ENCODE data around the gene PTPRR. TPM values are rescaled to one million over a fixed set of nuclear protein-coding genes. Genes with fewer than 3 reads are reported as not detected.

PTPRR gene
- total RNA-seq, 2 experiments from 2014 or later, result not detected

- intact Hi-C loops (cut with micrococcal nuclease; ENCODE audit: unreplicated experiment), result no loop called here
- DNase-seq (ENCODE audit: low spot score), result no peak
- CTCF ChIA-PET (ENCODE audit: unreplicated experiment), result no interaction called here
- H3K4me1 ChIP-seq (ENCODE audit: insufficient read depth, low read length, poor library complexity, severe bottlenecking), result no peaks in the 10 kb centered on the region
- no peak overlapping the region for H2AFZ ChIP-seq (ENCODE audit: low read length)
- no peaks in the 10 kb centered on the region for H3K9me3 ChIP-seq (ENCODE audit: low read length)
- H3K27ac ChIP-seq (ENCODE audit: low read depth, low read length, poor library complexity, severe bottlenecking), result no peak overlapping the region
- H3K36me3 ChIP-seq (ENCODE audit: insufficient read depth, low read length), result no peaks in the 10 kb centered on the region
- H3K9me2 ChIP-seq (ENCODE audit: insufficient read depth, low read length), result no peaks in the 10 kb centered on the region
- H4K20me1 ChIP-seq (ENCODE audit: insufficient read depth, low read length), result no peaks in the 10 kb centered on the region
- BruUV-seq (replicated peaks), result no TSS peak
- no peak overlapping the region for H3K4me2 ChIP-seq (ENCODE audit: low read length)
- no peaks in the 10 kb centered on the region for H3K79me2 ChIP-seq (ENCODE audit: insufficient read depth, low read depth, low read length)
- TF ChIP-seq EZH2phosphoT487 (IDR thresholded peaks at IDR 0.05; ENCODE audit: borderline replicate concordance, low read depth, low read length) (no peak), CTCF (conservative IDR thresholded peaks at IDR 0.05; ENCODE audit: low read length) (no peak)
- POLR2A ChIA-PET, result no interaction called here
- H3K4me3 ChIP-seq (ENCODE audit: low read depth, low read length, poor library complexity, severe bottlenecking), result no peak overlapping the region
Observed at GRCh38 chr12:70757830-70758493, 162.6 kb downstream of the PTPRR start.

- intact Hi-C loops (cut with micrococcal nuclease; ENCODE audit: unreplicated experiment), result no loop called here
- TF ChIP-seq EZH2phosphoT487 (IDR thresholded peaks at IDR 0.05; ENCODE audit: borderline replicate concordance, low read depth, low read length) (no peak), CTCF (conservative IDR thresholded peaks at IDR 0.05; ENCODE audit: low read length) (no peak)
- no TSS peak for BruUV-seq (replicated peaks)
- H2AFZ ChIP-seq (ENCODE audit: low read length), result no peak overlapping the region
- H3K4me2 ChIP-seq (ENCODE audit: low read length), result no peak overlapping the region
- no peak overlapping the region for H3K4me3 ChIP-seq (ENCODE audit: low read depth, low read length, poor library complexity, severe bottlenecking)
- CTCF ChIA-PET (ENCODE audit: unreplicated experiment), result no interaction called here
- H3K79me2 ChIP-seq (ENCODE audit: insufficient read depth, low read depth, low read length), result no peaks in the 10 kb centered on the region
- H3K9me3 ChIP-seq (ENCODE audit: low read length), result no peaks in the 10 kb centered on the region
- no peaks in the 10 kb centered on the region for H3K4me1 ChIP-seq (ENCODE audit: insufficient read depth, low read length, poor library complexity, severe bottlenecking)
- no peaks in the 10 kb centered on the region for H3K9me2 ChIP-seq (ENCODE audit: insufficient read depth, low read length)
- H3K36me3 ChIP-seq (ENCODE audit: insufficient read depth, low read length), result no peaks in the 10 kb centered on the region
- no peak for DNase-seq (ENCODE audit: low spot score)
- POLR2A ChIA-PET, result interaction anchor here (0.6 to 1.9 kb wide), 3 partner anchors 10 to 1107 kb away, joined by 3 to 6 read pairs (median 3); no protein-coding TSS in a partner anchor
- no peaks in the 10 kb centered on the region for H4K20me1 ChIP-seq (ENCODE audit: insufficient read depth, low read length)
- no peak overlapping the region for H3K27ac ChIP-seq (ENCODE audit: low read depth, low read length, poor library complexity, severe bottlenecking)
Observed at GRCh38 chr12:70756791-70757190, 163.7 kb downstream of the PTPRR start.

- no TSS peak for BruUV-seq (replicated peaks)
- intact Hi-C loops (cut with micrococcal nuclease; ENCODE audit: unreplicated experiment), result no loop called here
- Histone ChIP-seq H2AFZ (ENCODE audit: low read length) (no peak overlapping the region), H3K4me1 (ENCODE audit: insufficient read depth, low read length, poor library complexity, severe bottlenecking) (no peaks in the 10 kb centered on the region), H3K9me2 (ENCODE audit: insufficient read depth, low read length) (no peaks in the 10 kb centered on the region), H3K4me2 (ENCODE audit: low read length) (no peak overlapping the region), H3K27ac (ENCODE audit: low read depth, low read length, poor library complexity, severe bottlenecking) (no peak overlapping the region), H3K9me3 (ENCODE audit: low read length) (no peaks in the 10 kb centered on the region), H4K20me1 (ENCODE audit: insufficient read depth, low read length) (no peaks in the 10 kb centered on the region), H3K36me3 (ENCODE audit: insufficient read depth, low read length) (no peaks in the 10 kb centered on the region), H3K79me2 (ENCODE audit: insufficient read depth, low read depth, low read length) (no peaks in the 10 kb centered on the region), H3K4me3 (ENCODE audit: low read depth, low read length, poor library complexity, severe bottlenecking) (no peak overlapping the region)
- no peak for TF ChIP-seq EZH2phosphoT487 (IDR thresholded peaks at IDR 0.05; ENCODE audit: borderline replicate concordance, low read depth, low read length)
- no peak for TF ChIP-seq CTCF (conservative IDR thresholded peaks at IDR 0.05; ENCODE audit: low read length)
- ChIA-PET CTCF (ENCODE audit: unreplicated experiment) (no interaction called here), POLR2A (interaction anchor here (0.6 to 1.9 kb wide), 4 partner anchors 9 to 1108 kb away, joined by 3 to 6 read pairs (median 3); no protein-coding TSS in a partner anchor)
- no peak for DNase-seq (ENCODE audit: low spot score)
Observed at GRCh38 chr12:70756118-70756517, 164.4 kb downstream of the PTPRR start.
